NCI-H1436 treated with DMSO at 0.1 percent for 48 hours (cell line): ENCODE results near the gene WFDC1.

ENCODE experiments used
- DNase-seq: peaks from one replicate; lab custom pipeline; 2025; lab: John Stamatoyannopoulos, UW

WFDC1 gene

GRCh38 chr16:84378099-84378498 is 83.4 kb downstream of the WFDC1 start:
- DNase-seq, result no peak

GRCh38 chr16:84378567-84378966 is 83.9 kb downstream of the WFDC1 start:
- DNase-seq, result no peak

- DNase-seq, result no peak
These were observed 84.5 kb downstream of the WFDC1 start for GRCh38 chr16:84379008-84379708.
